ENCODE data around the gene HSPB6. TPM values are rescaled to one million over a fixed set of nuclear protein-coding genes. Genes with fewer than 3 reads are reported as not detected.
A peak's percentile ranks its signal among the peaks of the same experiment; 100 is the strongest.

The HSPB6 gene
- polyA plus RNA-seq, 6 donors from 2014 or later: not detected

- no peak for ATAC-seq (ENCODE audit: low read depth in 2 of 2)
- Mint-ChIP-seq H3K27ac (no peak overlapping the region), H3K4me3 (peak overlapping the region in 3 of 8 donors; percentile 24 to 69 (median 62)), H3K27me3 (peaks cover 9 to 30% (median 25%) of the 10 kb centered on the region in 3 donors), H3K4me1 (peaks cover 38 to 42% (median 39%) of the 10 kb centered on the region in 3 donors), H3K9me3 (peaks cover 0 to 1% (median 0%) of the 10 kb centered on the region in 7 donors), H3K36me3 (peaks cover 0 to 25% of the 10 kb centered on the region in 2 donors)
- no peak for DNase-seq
These were observed 2.3 kb downstream of the HSPB6 start for GRCh38 chr19:35754370-35755130.

DNA sequence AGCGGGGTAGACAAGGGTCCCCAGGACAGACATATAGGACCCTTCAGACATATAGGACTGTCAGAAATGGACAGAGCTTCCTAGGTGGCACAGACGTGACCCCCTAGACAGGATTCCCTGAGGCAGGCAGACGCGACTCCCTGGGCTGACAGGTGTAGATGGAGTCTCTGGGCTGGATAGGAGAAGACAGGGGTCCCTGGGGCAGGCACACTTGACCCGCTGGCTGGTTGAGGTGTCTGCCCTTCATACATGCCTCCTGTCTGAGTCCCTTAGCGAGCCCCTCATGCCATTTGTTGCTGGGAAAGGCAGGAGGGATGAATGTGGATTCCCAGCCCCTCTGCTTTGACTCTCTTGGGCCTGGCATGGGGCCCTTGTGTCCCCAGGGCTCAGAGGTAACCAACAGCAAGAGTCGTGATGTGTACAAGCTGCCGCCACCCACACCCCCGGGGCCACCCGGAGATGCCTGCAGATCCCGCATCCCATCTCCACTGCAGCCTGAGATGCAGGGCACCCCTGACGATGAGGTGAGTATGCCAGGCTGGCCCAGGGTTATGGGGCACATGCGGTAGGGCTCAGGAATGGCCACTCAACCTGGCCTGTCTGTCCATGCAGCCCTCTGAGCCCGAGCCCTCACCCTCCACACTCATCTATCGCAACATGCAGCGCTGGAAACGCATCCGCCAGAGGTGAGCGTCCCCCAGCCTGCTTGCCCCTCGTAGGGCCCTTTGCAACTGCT is 3.0 kb downstream of the HSPB6 start:
- no peak overlapping the region for H3K27ac Mint-ChIP-seq
- H3K4me3 Mint-ChIP-seq: peak overlapping the region in 2 of 8 donors; percentile 23 to 49
- no peak for ATAC-seq (ENCODE audit: low read depth in 2 of 2)

GRCh38 chr19:35752746-35753350 is 4.0 kb downstream of the HSPB6 start:
- H3K4me1 Mint-ChIP-seq: peaks cover 41 to 44% (median 43%) of the 10 kb centered on the region in 3 donors
- H3K9me3 Mint-ChIP-seq: peaks cover 0 to 1% (median 0%) of the 10 kb centered on the region in 7 donors
- DNase-seq: no peak
- no peak overlapping the region for H3K27ac Mint-ChIP-seq
- peak overlapping the region in 1 of 8 donors; percentile 49 for H3K4me3 Mint-ChIP-seq
- H3K27me3 Mint-ChIP-seq: peaks cover 9 to 30% (median 25%) of the 10 kb centered on the region in 3 donors
- H3K36me3 Mint-ChIP-seq: peaks cover 0 to 25% of the 10 kb centered on the region in 2 donors
- ATAC-seq (ENCODE audit: low read depth in 2 of 2): no peak

More for the DNA sequence above, 3.0 kb downstream of the HSPB6 start:
- DNase-seq: no peak
- H3K36me3 Mint-ChIP-seq: peaks cover 0 to 25% of the 10 kb centered on the region in 2 donors
- peaks cover 35 to 42% (median 39%) of the 10 kb centered on the region in 3 donors for H3K4me1 Mint-ChIP-seq
- peaks cover 0 to 1% (median 0%) of the 10 kb centered on the region in 7 donors for H3K9me3 Mint-ChIP-seq
- H3K27me3 Mint-ChIP-seq: peaks cover 9 to 30% (median 25%) of the 10 kb centered on the region in 3 donors

- peaks cover 0 to 1% (median 0%) of the 10 kb centered on the region in 7 donors for H3K9me3 Mint-ChIP-seq
- H3K4me1 Mint-ChIP-seq: peaks cover 37 to 42% (median 39%) of the 10 kb centered on the region in 3 donors
- H3K4me3 Mint-ChIP-seq: no peak overlapping the region
- H3K27me3 Mint-ChIP-seq: peaks cover 9 to 29% (median 25%) of the 10 kb centered on the region in 3 donors
- no peak overlapping the region for H3K27ac Mint-ChIP-seq
- peaks cover 0 to 25% of the 10 kb centered on the region in 2 donors for H3K36me3 Mint-ChIP-seq
- DNase-seq: no peak
- ATAC-seq (ENCODE audit: low read depth in 2 of 2): no peak
These were observed 4.7 kb downstream of the HSPB6 start for GRCh38 chr19:35751839-35752745.

DNA sequence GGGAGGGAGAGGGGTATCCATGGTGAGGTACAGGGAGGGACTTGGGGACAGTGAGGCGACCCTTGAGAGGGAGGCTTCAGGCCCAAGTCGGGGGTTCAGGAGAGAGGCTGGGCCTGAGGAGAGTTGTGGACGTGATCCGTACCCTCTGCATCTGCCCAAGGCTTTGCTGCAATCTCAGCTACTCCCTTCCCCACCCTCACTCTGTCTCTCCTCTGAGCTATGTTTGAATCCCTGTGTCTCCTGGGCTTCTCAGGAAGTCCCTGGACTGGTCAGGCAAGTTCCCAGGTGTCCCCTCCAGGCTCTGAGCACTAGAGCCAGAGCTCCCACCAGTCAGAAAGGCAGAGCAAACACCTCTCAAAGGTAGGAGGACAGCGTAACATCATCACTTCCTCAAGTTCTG is 6.7 kb downstream of the HSPB6 start:
- H3K27ac Mint-ChIP-seq: peak overlapping the region in 4 of 6 donors; percentile 33 to 73 (median 50)
- peaks cover 4 to 14% (median 13%) of the 10 kb centered on the region in 3 donors for H3K27me3 Mint-ChIP-seq
- peaks cover 38 to 45% (median 41%) of the 10 kb centered on the region in 3 donors for H3K4me1 Mint-ChIP-seq
- peaks cover 0 to 23% of the 10 kb centered on the region in 2 donors for H3K36me3 Mint-ChIP-seq
- H3K9me3 Mint-ChIP-seq: peaks cover 0 to 3% (median 0%) of the 10 kb centered on the region in 7 donors
- DNase-seq (no peak), ATAC-seq (ENCODE audit: low read depth in 2 of 2) (no peak)
- peak overlapping the region in 7 of 8 donors; percentile 9 to 88 (median 42) for H3K4me3 Mint-ChIP-seq

GRCh38 chr19:35748106-35749020 is 8.5 kb downstream of the HSPB6 start, which contains the start of gene LIN37:
TSS of gene LIN37 (plus strand) at chr19:35748576. CDS start at chr19:35748725, 149 bp downstream.
- peaks cover 0 to 3% (median 0%) of the 10 kb centered on the region in 7 donors for H3K9me3 Mint-ChIP-seq

DNA sequence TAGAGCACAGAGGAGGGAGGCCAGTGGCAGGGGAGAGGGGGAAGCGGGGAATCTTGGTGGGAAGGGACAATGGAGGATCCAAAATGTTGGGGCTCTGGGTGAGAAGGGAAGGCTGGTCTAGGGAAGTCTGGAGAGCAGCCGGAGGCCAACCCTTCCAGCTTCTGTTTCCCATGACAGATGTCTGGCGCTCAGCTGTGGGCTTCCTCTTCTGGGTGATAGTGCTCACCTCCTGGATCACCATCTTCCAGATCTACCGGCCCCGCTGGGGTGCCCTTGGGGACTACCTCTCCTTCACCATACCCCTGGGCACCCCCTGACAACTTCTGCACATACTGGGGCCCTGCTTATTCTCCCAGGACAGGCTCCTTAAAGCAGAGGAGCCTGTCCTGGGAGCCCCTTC is 10.3 kb downstream of the HSPB6 start:
- peaks cover 0 to 8% of the 10 kb centered on the region in 2 donors for H3K36me3 Mint-ChIP-seq
- no peak for DNase-seq
- peak overlapping the region in 5 of 6 donors; percentile 69 to 99 (median 88) for H3K27ac Mint-ChIP-seq
- peaks cover 0 to 3% (median 0%) of the 10 kb centered on the region in 7 donors for H3K9me3 Mint-ChIP-seq
- no peak for ATAC-seq (ENCODE audit: low read depth in 2 of 2)
- peaks cover 43 to 69% (median 57%) of the 10 kb centered on the region in 3 donors for H3K4me1 Mint-ChIP-seq
- H3K27me3 Mint-ChIP-seq: no peaks in the 10 kb centered on the region
- peak overlapping the region; percentile 85 to 100 (median 96) for H3K4me3 Mint-ChIP-seq

More at GRCh38 chr19:35748106-35749020, 8.5 kb downstream of the HSPB6 start, which contains the start of gene LIN37:
- H3K4me1 Mint-ChIP-seq: peaks cover 38 to 53% (median 46%) of the 10 kb centered on the region in 3 donors
- H3K36me3 Mint-ChIP-seq: peaks cover 0 to 5% of the 10 kb centered on the region in 2 donors
- peak; percentile 68 to 71 for ATAC-seq (ENCODE audit: low read depth in 2 of 2)
- no peaks in the 10 kb centered on the region for H3K27me3 Mint-ChIP-seq
- H3K4me3 Mint-ChIP-seq: peak within 1 kb of the TSS; percentile 90 to 100 (median 99)
- DNase-seq: peak; percentile 98
- H3K27ac Mint-ChIP-seq: peak within 1 kb of the TSS; percentile 92 to 99 (median 98)

GRCh38 chr19:35746087-35746462 is 10.8 kb downstream of the HSPB6 start:
- Mint-ChIP-seq H3K4me3 (peak overlapping the region; percentile 85 to 100 (median 96)), H3K4me1 (peaks cover 43 to 69% (median 58%) of the 10 kb centered on the region in 3 donors), H3K27ac (peak overlapping the region; percentile 69 to 100 (median 88)), H3K9me3 (peaks cover 0 to 3% (median 0%) of the 10 kb centered on the region in 7 donors), H3K27me3 (no peaks in the 10 kb centered on the region), H3K36me3 (peaks cover 0 to 8% of the 10 kb centered on the region in 2 donors)
- ATAC-seq (ENCODE audit: low read depth in 2 of 2): no peak
- no peak for DNase-seq

GRCh38 chr19:35745328-35746086 is 11.3 kb downstream of the HSPB6 start, which contains the start of the genes PSENEN and U2AF1L4:
TSS of gene PSENEN (plus strand) at chr19:35745651. CDS start at chr19:35745931, 280 bp downstream.
TSS of gene U2AF1L4 (minus strand) at chr19:35745418. CDS start at chr19:35745391, 27 bp downstream.
- H3K27ac Mint-ChIP-seq: peak within 1 kb of the TSS; percentile 98 to 100 (median 99)
- DNase-seq (peak; percentile 97), ATAC-seq (ENCODE audit: low read depth in 2 of 2) (peak; percentile 52 to 57)
- peaks cover 43 to 74% (median 64%) of the 10 kb centered on the region in 3 donors for H3K4me1 Mint-ChIP-seq
- H3K27me3 Mint-ChIP-seq: no peaks in the 10 kb centered on the region
- peak within 1 kb of the TSS; percentile 85 to 100 (median 96) for H3K4me3 Mint-ChIP-seq
- H3K36me3 Mint-ChIP-seq: peaks cover 0 to 8% of the 10 kb centered on the region in 2 donors
- H3K9me3 Mint-ChIP-seq: peaks cover 0 to 3% (median 0%) of the 10 kb centered on the region in 7 donors

- H3K36me3 Mint-ChIP-seq: peaks cover 0 to 8% of the 10 kb centered on the region in 2 donors
- H3K4me3 Mint-ChIP-seq: peak overlapping the region; percentile 85 to 100 (median 96)
- H3K27me3 Mint-ChIP-seq: no peaks in the 10 kb centered on the region
- peak; percentile 91 for DNase-seq
- ATAC-seq (ENCODE audit: low read depth in 2 of 2): peak; percentile 49 to 53
- H3K4me1 Mint-ChIP-seq: peaks cover 38 to 71% (median 65%) of the 10 kb centered on the region in 3 donors
- peaks cover 0 to 3% (median 0%) of the 10 kb centered on the region in 7 donors for H3K9me3 Mint-ChIP-seq
- peak overlapping the region; percentile 98 to 100 (median 99) for H3K27ac Mint-ChIP-seq
These were observed 12.2 kb downstream of the HSPB6 start for GRCh38 chr19:35744430-35745327.

All from naive B cell (primary cell).